HAP-1 (cell line): Measurements from ENCODE around the gene HOXB4.

Source experiments
- DNase-seq, 2 experiments: peaks; one replicate each; pipeline ENCODE4 v3.0.0-alpha.2; 2016 to 2020; ENCODE audit warnings: low spot score in 2 of 2
- H3K27me3 ChIP-seq: fragments of 250-450 bp; sonication (Bioruptor Pico); 2 replicates; pipeline ENCODE4 v1.5.1; 2020; ENCODE audit warnings: low read depth, mild to moderate bottlenecking, moderate library complexity
- H3K36me3 ChIP-seq: fragments of 250-450 bp; sonication (Bioruptor Pico); replicated peaks from 2 replicates; pipeline ENCODE4 v1.5.1; 2020; ENCODE audit warnings: mild to moderate bottlenecking
- H3K4me1 ChIP-seq: fragments of 250-450 bp; sonication (Bioruptor Pico); 2 replicates; pipeline ENCODE4 v1.5.1; 2020; ENCODE audit warnings: mild to moderate bottlenecking
- H3K4me3 ChIP-seq: fragments of 250-450 bp; sonication (Bioruptor Pico); 2 replicates; pipeline ENCODE4 v1.5.1; 2020; ENCODE audit warnings: mild to moderate bottlenecking, moderate library complexity
- H3K9me3 ChIP-seq: fragments of 250-450 bp; sonication (Bioruptor Pico); 2 replicates; pipeline ENCODE4 v1.5.1; 2020; ENCODE audit warnings: mild to moderate bottlenecking, moderate library complexity
- in situ Hi-C: fragments of 300-500 bp; cut with MboI; formaldehyde crosslinking; loops from 3 replicates; pipeline ENCODE4 v1.14.3; 2020; ENCODE audit warnings: low sequenced_read_pairs, inconsistent platforms, mixed read lengths

HOXB4 gene

GRCh38 chr17:48593126-48593829 lies 15.1 kb upstream of the HOXB4 start, which contains the start of gene HOXB5:
HOXB5 (minus strand) TSS chr17:48593779; CDS start chr17:48593682, 97 bp downstream.
- Histone ChIP-seq H3K9me3 (no peaks in the 10 kb centered on the region), H3K36me3 (no peaks in the 10 kb centered on the region), H3K4me3 (peak within 1 kb of the TSS; percentile 24), H3K4me1 (peaks cover 11% of the 10 kb centered on the region), H3K27me3 (peaks cover 20% of the 10 kb centered on the region)
- DNase-seq: peak in 1 of 2 experiments; percentile 50
- in situ Hi-C loops: loop anchor here (5.0 kb wide), 1 partner anchor 256 kb away; no protein-coding TSS in a partner anchor

- H3K9me3 ChIP-seq: no peaks in the 10 kb centered on the region
- no peak for DNase-seq
- in situ Hi-C loops: loop anchor here (5.0 kb wide), 1 partner anchor 255 kb away; no protein-coding TSS in a partner anchor
- H3K4me3 ChIP-seq: no peak overlapping the region
- no peaks in the 10 kb centered on the region for H3K36me3 ChIP-seq
- peaks cover 21% of the 10 kb centered on the region for H3K27me3 ChIP-seq
- peaks cover 10% of the 10 kb centered on the region for H3K4me1 ChIP-seq
Observed at GRCh38 chr17:48592577-48592976, 14.4 kb upstream of the HOXB4 start.

GRCh38 chr17:48592057-48592514 lies 13.9 kb upstream of the HOXB4 start:
- H3K4me1 ChIP-seq: peaks cover 7% of the 10 kb centered on the region
- in situ Hi-C loops: loop anchor here (5.0 kb wide), 1 partner anchor 255 kb away; no protein-coding TSS in a partner anchor
- DNase-seq: no peak
- H3K36me3 ChIP-seq: no peaks in the 10 kb centered on the region
- no peak overlapping the region for H3K4me3 ChIP-seq
- no peaks in the 10 kb centered on the region for H3K9me3 ChIP-seq
- peaks cover 16% of the 10 kb centered on the region for H3K27me3 ChIP-seq

- DNase-seq: no peak
- Histone ChIP-seq H3K27me3 (peaks cover 16% of the 10 kb centered on the region), H3K4me1 (peaks cover 7% of the 10 kb centered on the region), H3K36me3 (no peaks in the 10 kb centered on the region), H3K4me3 (no peak overlapping the region), H3K9me3 (no peaks in the 10 kb centered on the region)
- in situ Hi-C loops: loop anchor here (5.0 kb wide), 1 partner anchor 254 kb away; no protein-coding TSS in a partner anchor
Observed at GRCh38 chr17:48591255-48592056, 13.3 kb upstream of the HOXB4 start.

GRCh38 chr17:48590607-48591161 lies 12.5 kb upstream of the HOXB4 start:
- Histone ChIP-seq H3K4me1 (peaks cover 8% of the 10 kb centered on the region), H3K27me3 (peaks cover 21% of the 10 kb centered on the region), H3K4me3 (no peak overlapping the region), H3K36me3 (no peaks in the 10 kb centered on the region), H3K9me3 (no peaks in the 10 kb centered on the region)
- DNase-seq: no peak
- in situ Hi-C loops: loop anchor here (5.0 kb wide), 1 partner anchor 253 kb away; no protein-coding TSS in a partner anchor

GRCh38 chr17:48589831-48590606 lies 11.9 kb upstream of the HOXB4 start, which contains the start of gene HOXB3:
HOXB3 (minus strand) TSS chr17:48590241; CDS start chr17:48552474, 37,767 bp downstream.
- Histone ChIP-seq H3K36me3 (no peaks in the 10 kb centered on the region), H3K4me1 (peaks cover 11% of the 10 kb centered on the region), H3K4me3 (no peak within 1 kb of the TSS), H3K9me3 (no peaks in the 10 kb centered on the region), H3K27me3 (peaks cover 21% of the 10 kb centered on the region)
- in situ Hi-C loops: loop anchor here (5.0 kb wide), 1 partner anchor 253 kb away; no protein-coding TSS in a partner anchor
- no peak for DNase-seq

- no peak for DNase-seq
- Histone ChIP-seq H3K4me1 (peaks cover 13% of the 10 kb centered on the region), H3K27me3 (peaks cover 21% of the 10 kb centered on the region), H3K9me3 (no peaks in the 10 kb centered on the region), H3K36me3 (no peaks in the 10 kb centered on the region), H3K4me3 (no peak overlapping the region)
- in situ Hi-C loops: no loop called here
Observed at GRCh38 chr17:48589060-48589830, 11.1 kb upstream of the HOXB4 start.

- peaks cover 21% of the 10 kb centered on the region for H3K27me3 ChIP-seq
- no peak for DNase-seq
- no peaks in the 10 kb centered on the region for H3K36me3 ChIP-seq
- in situ Hi-C loops: no loop called here
- H3K4me3 ChIP-seq: no peak overlapping the region
- peaks cover 12% of the 10 kb centered on the region for H3K4me1 ChIP-seq
- H3K9me3 ChIP-seq: no peaks in the 10 kb centered on the region
Observed at GRCh38 chr17:48588528-48588927, 10.4 kb upstream of the HOXB4 start.

- in situ Hi-C loops: no loop called here
- Histone ChIP-seq H3K4me3 (no peak overlapping the region), H3K36me3 (no peaks in the 10 kb centered on the region), H3K4me1 (peaks cover 8% of the 10 kb centered on the region), H3K27me3 (peaks cover 21% of the 10 kb centered on the region), H3K9me3 (no peaks in the 10 kb centered on the region)
- DNase-seq: no peak
Observed at GRCh38 chr17:48588074-48588415, 9.9 kb upstream of the HOXB4 start.

- H3K4me1 ChIP-seq: peaks cover 6% of the 10 kb centered on the region; the same call in 1 of the 2 replicates
- in situ Hi-C loops: no loop called here
- no peak overlapping the region for H3K4me3 ChIP-seq
- no peaks in the 10 kb centered on the region for H3K36me3 ChIP-seq
- H3K27me3 ChIP-seq: peaks cover 21% of the 10 kb centered on the region
- no peaks in the 10 kb centered on the region for H3K9me3 ChIP-seq
- no peak for DNase-seq
Observed at GRCh38 chr17:48587276-48588073, 9.3 kb upstream of the HOXB4 start.

GRCh38 chr17:48586355-48587258 lies 8.5 kb upstream of the HOXB4 start:
- Histone ChIP-seq H3K9me3 (no peaks in the 10 kb centered on the region), H3K4me3 (no peak overlapping the region), H3K27me3 (peaks cover 21% of the 10 kb centered on the region), H3K4me1 (peaks cover 6% of the 10 kb centered on the region; the same call in 1 of the 2 replicates), H3K36me3 (no peaks in the 10 kb centered on the region)
- DNase-seq: no peak
- in situ Hi-C loops: no loop called here
